Astrocyte of the cerebellum (primary cell): ENCODE measurements around the gene IFI6.
"Not testable (repeated sequence)": the region's sequence is repeated elsewhere in the genome, so short reads cannot be mapped to it uniquely, and the experiment has no call there.

Experiments used
- DNase-seq: peaks from one replicate; pipeline ENCODE4 v3.0.0-alpha.2; 2011; ENCODE audit warnings: low read depth
- H3K4me3 ChIP-seq: 2 replicates; pipeline ENCODE4 v1.5.1; 2011; ENCODE audit warnings: mild to moderate bottlenecking, low read depth, low read length, moderate library complexity
- in situ Hi-C: cut with HindIII; loops from 2 replicates; pipeline ENCODE4 v1.10.0; 2017; ENCODE audit warnings: low sequenced_read_pairs
- TF ChIP-seq, protein P1 (sequence below): IDR thresholded peaks from 2 replicates; pipeline ENCODE4 v1.5.1; 2012; ENCODE audit warnings: low read length, low read depth, moderate library complexity, mild to moderate bottlenecking; ENCODE audit errors: missing control alignments

The IFI6 gene

GRCh38 chr1:27686223-27686990, 14.4 kb upstream of the IFI6 start:
- in situ Hi-C loops: no loop called here
- no peak overlapping the region for H3K4me3 ChIP-seq
- TF ChIP-seq, protein P1, sequence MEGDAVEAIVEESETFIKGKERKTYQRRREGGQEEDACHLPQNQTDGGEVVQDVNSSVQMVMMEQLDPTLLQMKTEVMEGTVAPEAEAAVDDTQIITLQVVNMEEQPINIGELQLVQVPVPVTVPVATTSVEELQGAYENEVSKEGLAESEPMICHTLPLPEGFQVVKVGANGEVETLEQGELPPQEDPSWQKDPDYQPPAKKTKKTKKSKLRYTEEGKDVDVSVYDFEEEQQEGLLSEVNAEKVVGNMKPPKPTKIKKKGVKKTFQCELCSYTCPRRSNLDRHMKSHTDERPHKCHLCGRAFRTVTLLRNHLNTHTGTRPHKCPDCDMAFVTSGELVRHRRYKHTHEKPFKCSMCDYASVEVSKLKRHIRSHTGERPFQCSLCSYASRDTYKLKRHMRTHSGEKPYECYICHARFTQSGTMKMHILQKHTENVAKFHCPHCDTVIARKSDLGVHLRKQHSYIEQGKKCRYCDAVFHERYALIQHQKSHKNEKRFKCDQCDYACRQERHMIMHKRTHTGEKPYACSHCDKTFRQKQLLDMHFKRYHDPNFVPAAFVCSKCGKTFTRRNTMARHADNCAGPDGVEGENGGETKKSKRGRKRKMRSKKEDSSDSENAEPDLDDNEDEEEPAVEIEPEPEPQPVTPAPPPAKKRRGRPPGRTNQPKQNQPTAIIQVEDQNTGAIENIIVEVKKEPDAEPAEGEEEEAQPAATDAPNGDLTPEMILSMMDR: no peak
- DNase-seq: no peak

- no peak overlapping the region for H3K4me3 ChIP-seq
- DNase-seq: no peak
- TF ChIP-seq, protein P1: no peak
- in situ Hi-C loops: no loop called here
Measured at GRCh38 chr1:27684176-27684575, 12.2 kb upstream of the IFI6 start.

DNA sequence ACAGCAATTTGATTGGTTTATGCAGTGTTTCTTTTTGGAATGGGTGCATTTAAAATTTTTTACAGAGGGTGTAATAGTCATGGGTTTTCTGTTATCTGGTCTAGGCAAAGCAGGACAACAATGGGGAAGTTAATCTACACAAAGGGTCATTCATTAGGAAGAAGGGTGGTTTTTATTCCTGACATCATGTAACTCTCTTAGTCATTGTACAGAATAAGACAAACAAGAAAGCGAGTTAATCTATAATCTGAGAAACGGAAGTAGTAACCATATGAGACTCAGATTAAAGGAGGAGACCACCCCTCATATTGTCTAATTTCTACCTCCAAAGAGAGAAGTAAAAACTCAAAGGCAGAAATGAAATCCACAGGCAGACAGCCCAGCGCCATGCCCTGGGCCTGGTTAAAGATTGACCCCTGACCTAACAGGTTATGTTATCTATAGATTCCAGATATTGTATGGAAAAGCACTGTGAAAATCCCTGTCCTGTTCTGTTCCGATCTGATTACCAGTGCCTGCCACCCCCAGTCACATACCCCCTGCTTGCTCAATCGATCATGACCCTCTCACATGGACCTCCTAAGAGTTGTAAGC, 10.5 kb upstream of the IFI6 start:
- in situ Hi-C loops: no loop called here
- DNase-seq: no peak
- H3K4me3 ChIP-seq: no peak overlapping the region
- TF ChIP-seq, protein P1: no peak

- DNase-seq, in situ Hi-C loops, H3K4me3 ChIP-seq: not testable (repeated sequence)
Measured at GRCh38 chr1:27681580-27681979, 9.6 kb upstream of the IFI6 start.

- DNase-seq, H3K4me3 ChIP-seq, in situ Hi-C loops: not testable (repeated sequence)
Measured at GRCh38 chr1:27680225-27680791, 8.3 kb upstream of the IFI6 start.

DNA sequence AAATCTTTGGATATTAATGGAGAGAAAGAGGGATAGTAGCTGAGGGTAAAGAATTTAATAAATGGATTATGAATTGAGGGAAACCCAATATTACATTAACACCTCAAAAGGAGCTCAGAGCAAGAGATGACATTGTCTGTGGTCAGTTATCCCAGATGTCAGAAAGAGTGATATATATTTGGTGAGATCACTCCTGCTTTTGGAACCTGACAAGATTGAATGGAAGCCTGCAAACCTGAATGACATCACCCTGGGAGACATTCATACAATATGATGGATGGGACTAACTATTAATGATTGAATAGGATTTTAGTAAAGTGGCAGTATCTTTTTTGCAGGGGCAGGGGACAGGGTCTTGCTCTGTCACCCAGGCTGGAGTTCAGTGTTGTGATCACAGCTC, 6.8 kb upstream of the IFI6 start:
- no peak for DNase-seq
- in situ Hi-C loops: no loop called here
- no peak overlapping the region for H3K4me3 ChIP-seq
- TF ChIP-seq, protein P1: no peak

DNA sequence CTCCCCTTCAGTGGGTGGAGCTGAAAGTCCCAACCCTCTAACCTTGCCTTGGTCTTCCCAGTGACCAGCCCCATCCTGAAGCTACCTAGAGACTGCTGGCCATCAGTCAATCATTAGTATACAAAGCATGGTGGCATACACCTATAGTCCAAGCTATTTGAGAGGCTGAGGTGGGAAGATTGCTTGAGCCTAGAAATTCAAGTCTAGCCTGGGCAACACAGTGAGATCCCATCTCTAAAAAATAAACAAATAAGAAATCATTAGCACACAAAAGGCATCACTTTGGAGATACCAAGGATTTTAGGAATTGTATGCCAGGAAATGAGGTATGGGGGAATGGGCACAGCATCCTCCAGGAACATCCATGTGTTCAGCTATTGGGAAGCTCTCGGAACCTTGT, 4.4 kb upstream of the IFI6 start:
- no peak overlapping the region for H3K4me3 ChIP-seq
- TF ChIP-seq, protein P1: no peak
- in situ Hi-C loops: no loop called here
- no peak for DNase-seq
